IPS-18c (cell line): ENCODE measurements around the gene PTPRG.

Experiments used
- H3K4me3 ChIP-seq: 2 replicates; pipeline ENCODE4 v1.7.0; 2013; ENCODE audit warnings: low read depth, mild to moderate bottlenecking, low read length, moderate library complexity; ENCODE audit not compliant: insufficient read depth
- H3K9me3 ChIP-seq: one replicate; pipeline ENCODE4 v1.6.1; 2013; ENCODE audit warnings: mild to moderate bottlenecking, low read length, moderate library complexity; ENCODE audit not compliant: control insufficient read depth, insufficient read depth

Gene PTPRG

DNA sequence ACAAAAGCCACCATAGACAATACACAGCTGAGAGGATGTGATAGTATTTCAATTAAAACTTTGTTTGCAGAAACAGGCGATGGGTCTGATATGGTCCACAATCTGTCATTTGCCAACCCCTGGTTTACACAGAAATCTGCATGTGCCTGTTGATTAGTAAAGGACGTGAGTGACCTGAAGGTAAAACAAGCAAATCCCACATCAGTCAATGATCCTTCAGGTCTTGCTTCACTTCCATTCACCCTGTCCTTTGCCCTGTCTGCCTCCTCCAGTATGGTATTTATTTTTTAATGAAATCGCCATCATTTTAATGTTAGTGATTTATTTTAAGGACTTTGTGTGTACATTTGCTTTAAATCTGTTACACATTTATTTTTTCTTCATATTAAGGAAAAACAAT is 645.8 kb downstream of the PTPRG start:
- H3K9me3 ChIP-seq: no peaks in the 10 kb centered on the region
- H3K4me3 ChIP-seq: no peak overlapping the region

DNA sequence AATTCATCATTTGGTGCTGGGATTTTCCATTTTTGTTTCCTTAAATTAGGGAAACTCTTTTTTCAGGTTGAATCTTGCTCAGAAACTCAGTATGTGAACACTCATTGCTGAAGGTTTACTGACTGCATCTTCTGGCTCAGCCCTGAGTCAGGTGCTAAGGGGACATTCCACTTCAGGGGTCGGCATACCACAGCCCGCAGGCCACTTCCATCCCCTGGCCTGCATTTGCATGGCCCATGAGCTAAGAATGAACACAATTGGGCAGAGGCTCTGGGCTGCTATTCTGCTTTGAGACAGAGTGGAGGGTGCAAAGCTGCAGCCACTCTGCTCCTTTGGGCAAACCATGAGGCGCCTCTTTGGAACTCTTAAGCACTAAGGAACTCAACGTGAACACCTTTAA is 647.0 kb downstream of the PTPRG start:
- Histone ChIP-seq H3K9me3 (no peaks in the 10 kb centered on the region), H3K4me3 (no peak overlapping the region)

DNA sequence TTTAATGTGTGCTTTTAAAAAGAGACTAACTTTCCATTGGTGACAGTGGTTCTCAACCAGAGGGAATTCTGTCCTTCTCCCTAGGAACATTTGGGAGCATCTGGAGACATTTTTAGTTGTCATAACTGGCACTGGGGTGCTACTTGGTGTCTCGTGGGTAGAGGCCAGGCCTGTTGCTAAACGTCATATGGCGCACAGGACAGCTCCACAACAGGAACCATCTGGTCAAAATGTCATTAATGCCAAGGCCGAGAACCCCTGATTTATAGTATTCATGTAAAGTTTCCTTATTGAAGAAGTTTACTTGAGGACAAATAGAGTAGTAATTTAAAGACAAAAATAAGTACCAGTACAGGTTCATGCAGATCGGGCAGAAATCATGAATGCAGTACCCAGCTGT is 647.7 kb downstream of the PTPRG start:
- Histone ChIP-seq H3K4me3 (no peak overlapping the region), H3K9me3 (no peaks in the 10 kb centered on the region)

DNA sequence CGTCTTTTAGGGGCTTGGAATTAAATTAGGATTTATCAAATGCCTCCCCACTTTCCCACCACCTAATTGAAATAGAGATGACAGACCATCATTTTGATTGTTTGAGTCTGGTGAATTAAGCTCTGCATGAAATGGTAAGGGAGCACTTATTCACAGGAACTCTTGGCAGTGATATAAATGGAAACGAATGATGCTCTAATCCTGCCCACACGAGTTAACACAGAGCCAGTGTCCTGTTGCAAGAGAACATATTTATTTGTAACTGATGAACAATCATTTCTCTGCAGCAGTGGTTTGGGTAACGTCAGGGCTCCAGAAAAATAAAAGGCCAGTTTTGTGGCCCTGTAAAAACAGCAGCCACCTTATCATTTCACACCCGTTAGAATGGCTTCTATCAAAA is 648.6 kb downstream of the PTPRG start:
- H3K4me3 ChIP-seq: no peak overlapping the region
- no peaks in the 10 kb centered on the region for H3K9me3 ChIP-seq

DNA sequence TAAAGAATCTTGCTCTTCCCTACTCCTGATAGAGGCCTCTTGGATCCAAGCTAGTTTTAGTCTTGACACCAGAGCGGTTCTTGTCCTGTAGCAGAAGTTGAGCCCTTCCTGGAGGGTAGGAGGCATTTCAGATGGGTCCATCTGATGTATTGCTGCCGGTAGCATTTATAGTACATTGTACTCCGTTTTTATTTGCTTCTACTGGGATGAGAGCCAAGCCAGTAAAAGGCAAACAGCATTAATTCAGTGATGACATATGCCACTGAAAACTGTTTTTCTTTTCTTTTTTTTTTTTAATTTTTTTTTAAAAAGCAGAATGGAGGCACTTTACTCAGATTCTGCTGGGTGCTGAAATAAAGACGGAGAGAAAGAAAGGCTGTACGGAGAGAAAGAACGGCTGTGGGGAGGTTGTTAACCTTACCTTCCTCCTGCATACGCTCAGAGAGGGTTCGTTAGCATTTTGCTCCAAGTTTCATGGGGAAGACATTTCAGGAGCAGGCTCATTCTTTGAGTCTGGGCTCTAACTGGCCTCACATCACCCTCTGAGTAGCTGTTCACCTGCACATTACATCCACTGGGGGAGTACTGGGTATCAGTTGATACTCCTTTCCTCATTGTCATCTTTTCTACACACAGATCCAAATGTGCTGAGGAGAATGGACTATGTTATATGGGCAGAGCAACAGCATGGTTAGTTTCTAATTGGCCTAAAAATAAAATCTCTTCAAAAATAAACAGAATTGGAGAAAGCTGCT is 650.5 kb downstream of the PTPRG start:
- no peaks in the 10 kb centered on the region for H3K9me3 ChIP-seq
- H3K4me3 ChIP-seq: no peak overlapping the region

DNA sequence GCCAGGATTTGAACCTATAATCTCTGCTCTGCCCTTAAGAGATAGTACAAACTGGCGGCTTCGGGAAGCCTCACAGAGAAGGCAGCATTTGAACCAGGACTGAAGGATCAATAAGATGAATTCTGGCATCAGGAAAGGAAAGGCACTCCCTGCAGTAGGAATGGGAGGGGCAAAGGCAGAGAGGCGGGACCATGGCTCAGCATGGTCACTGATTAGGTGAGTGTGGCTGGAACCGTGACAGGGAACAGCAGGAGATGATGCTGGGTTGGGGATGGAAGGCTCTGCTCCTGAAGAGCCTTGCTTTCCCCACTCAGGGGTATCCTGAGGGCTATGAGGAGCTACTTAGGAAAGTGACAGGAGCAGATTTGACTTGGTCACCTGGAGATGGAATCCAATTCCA is 653.5 kb downstream of the PTPRG start:
- Histone ChIP-seq H3K9me3 (no peaks in the 10 kb centered on the region), H3K4me3 (no peak overlapping the region)

DNA sequence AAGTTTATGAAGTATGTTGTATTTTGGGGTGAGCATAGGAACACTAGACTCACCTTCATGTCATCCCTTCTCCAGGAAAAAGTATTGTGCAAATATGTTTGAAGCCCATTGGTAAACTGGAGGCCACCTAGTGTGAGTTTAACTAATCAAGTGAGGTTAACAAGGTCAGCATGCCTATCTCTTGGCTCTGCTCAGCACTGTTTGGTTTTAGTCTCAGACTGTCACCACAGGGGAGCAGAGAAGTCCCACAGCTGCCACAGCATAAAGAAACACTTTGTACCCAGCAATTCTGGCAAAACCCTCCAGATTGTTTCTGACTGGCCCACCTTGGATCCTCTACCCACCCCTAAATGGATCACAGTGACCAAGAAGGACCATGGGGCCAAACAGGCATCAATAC is 659.2 kb downstream of the PTPRG start:
- Histone ChIP-seq H3K9me3 (no peaks in the 10 kb centered on the region), H3K4me3 (no peak overlapping the region)

DNA sequence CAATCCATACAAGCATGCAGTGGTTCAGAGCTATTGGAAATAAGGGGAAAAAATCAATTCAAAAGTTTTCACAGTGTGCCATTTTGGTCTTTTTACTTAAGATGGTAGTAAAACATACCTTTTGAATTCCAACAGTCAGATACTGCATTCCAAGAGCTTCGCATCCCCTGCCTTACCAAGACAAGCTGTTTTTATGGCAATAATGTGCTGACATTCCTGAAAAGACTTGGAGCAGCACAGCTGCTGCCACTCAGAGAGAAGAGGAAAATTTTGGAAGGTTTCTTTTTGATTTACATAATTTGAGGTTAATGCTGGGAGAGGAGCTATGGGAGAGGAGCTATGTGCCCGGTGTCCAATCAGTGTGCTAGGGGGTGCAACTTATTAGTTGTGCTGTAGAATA is 663.7 kb downstream of the PTPRG start:
- no peaks in the 10 kb centered on the region for H3K9me3 ChIP-seq

DNA sequence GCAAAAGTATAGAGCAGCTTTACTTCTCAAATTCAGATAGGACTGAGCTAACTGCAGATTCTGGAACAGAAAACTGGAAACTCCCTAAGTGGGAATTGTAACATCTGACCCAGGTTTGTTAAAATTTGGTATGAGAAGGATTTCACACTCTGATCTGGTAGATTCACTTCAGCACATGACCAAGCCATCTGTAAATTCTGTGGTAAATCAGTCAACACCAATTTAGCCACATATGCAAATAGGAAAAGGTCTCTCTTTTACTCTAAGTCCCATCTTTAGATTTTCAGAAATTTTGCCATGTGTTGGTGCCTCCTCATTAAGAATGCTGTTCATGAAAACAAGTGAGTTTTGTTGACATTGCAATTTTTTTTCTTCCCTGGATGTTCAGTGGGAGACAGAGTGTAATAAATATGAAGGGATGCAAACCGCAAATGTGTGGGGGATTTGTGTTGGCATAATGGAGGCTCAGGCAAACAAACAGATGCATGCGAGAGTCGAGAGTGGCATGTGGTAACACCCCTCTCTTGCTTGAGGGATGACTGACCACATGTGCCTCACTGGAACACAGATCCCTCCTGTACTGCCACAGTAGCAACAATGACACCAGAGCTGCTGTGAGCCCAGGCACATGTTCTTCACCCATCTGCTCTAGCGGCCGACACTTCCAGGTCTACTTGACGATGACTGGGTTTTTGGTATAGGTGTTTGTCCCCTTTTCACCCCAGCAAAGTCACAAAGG is 665.4 kb downstream of the PTPRG start:
- Histone ChIP-seq H3K4me3 (no peak overlapping the region), H3K9me3 (no peaks in the 10 kb centered on the region)

More for the DNA sequence above, 663.7 kb downstream of the PTPRG start:
- H3K4me3 ChIP-seq: no peak overlapping the region

DNA sequence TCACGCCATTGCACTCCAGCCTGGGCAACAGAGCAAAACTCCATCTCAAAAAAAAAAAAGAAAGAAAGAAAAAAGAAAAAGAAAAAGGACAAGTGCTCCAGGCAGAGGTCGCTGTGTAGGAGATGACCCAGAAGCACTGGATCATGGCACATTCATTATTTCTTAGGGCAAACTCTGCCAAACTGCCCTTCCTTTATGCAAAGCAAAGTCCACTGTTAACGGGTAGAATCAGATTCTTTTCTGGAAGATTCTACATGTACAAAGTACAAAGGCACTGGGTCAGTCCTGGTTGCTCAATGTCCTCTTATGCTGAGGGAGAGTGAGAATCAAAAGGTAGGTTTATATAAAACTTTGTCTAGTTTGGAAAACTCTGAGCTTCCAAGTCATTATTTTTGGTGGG is 667.1 kb downstream of the PTPRG start:
- no peaks in the 10 kb centered on the region for H3K9me3 ChIP-seq
- H3K4me3 ChIP-seq: no peak overlapping the region

DNA sequence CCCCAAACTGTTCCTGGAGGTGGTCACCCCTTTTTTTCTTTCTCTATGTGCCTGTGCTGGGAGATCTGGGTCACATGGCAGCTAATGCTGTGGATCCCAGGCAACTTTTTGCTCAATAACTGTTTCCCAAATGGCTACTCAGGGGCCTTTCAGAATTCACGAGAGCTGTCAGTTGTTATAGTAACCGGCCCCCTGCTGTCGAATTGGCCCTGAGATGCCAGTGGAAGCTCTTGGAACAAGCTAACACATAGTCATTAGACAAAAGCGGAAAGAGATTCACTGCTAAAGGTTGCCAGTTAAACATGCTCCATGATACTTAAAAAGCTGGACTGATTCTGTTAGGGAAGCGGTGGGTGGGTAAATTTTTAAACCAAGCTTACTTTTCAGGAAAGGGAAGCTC is 667.8 kb downstream of the PTPRG start:
- Histone ChIP-seq H3K9me3 (no peaks in the 10 kb centered on the region), H3K4me3 (no peak overlapping the region)

DNA sequence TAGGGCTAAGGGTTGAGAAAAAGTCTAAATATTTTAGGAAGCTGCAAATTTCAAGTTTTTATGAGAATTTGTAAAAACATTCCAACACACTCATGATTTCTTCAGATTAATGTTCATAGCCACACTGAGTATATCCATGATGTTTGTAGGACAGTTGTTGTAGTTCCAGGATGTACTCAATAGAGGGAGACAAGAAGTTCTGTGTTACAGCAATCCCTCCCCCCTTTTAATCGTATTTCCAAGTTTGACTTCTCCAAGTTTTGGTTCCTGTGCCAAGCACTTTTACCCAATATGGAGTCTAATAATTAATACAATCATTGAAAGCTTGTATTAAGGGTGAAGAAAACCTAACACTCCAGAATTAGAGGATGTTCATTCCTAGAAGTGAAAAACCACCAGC is 668.5 kb downstream of the PTPRG start:
- H3K9me3 ChIP-seq: no peaks in the 10 kb centered on the region
- no peak overlapping the region for H3K4me3 ChIP-seq

DNA sequence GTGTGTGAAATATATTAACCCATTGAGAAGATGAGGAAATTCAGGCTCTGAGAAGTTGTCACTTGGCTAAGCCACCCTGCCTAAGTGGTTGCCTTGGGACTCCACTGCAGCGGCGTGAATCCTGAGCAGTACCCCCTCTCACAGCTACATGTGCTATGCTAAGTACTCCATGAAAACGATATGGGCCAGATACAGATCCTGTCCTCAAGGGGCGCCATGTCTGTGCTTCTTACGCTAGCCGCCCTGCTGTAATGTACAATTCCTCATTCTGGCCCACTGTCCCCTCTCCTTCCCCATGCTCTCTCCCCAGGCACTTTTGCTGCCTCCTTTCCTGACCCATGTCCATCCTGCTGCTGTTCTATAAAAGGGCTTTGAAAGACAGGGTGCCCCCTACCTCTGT is 671.7 kb downstream of the PTPRG start:
- no peaks in the 10 kb centered on the region for H3K9me3 ChIP-seq

DNA sequence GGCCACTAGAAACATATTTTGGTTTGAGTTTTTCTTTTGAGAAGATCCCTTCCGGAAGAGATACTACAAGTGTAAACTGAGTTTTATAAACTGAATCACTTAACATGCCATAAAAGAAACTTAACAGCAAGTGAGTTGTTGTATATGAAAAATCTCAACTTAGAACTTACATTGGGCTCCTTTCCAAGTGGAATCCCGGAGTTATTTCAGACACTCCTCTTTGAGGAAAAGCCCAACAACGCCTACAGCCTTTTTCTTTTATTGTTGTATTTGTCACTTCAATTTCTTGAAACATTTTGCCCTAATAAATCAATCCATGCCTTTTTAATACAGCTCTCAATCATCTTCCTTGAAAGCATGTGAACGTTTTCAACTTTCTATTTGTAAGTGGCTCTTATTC is 674.6 kb downstream of the PTPRG start:
- no peaks in the 10 kb centered on the region for H3K9me3 ChIP-seq
- no peak overlapping the region for H3K4me3 ChIP-seq

More for the DNA sequence above, 671.7 kb downstream of the PTPRG start:
- no peak overlapping the region for H3K4me3 ChIP-seq

DNA sequence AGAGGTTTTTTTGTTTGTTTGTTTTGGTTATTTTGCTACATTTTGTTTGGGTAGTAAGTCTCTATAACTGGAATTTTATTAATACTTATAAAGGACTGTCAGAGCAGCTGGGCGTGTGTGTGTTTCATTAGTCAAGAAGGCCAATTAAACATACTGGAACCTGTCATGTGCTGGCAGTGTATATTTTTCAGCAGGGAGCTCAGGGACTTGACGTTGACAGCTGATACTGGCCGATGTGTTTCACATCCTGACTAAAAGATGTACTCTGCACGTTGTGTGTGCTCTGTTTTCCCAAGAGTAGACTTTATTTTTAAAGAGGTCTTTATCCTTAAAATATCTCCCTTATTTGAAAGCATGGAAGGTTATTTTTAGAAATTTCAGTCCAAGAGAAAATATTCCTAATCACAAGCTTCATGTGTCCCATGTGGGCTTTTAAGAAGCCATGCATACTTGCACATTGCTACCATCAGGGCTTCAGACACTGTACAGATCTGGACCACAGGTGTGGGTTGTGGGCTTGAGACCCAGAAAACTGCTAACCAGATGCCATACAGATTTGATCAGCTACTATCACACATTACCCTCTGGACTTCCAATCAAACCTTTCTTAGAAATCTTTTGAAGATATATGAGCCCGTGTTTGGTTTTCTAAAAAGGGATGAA is 676.0 kb downstream of the PTPRG start:
- Histone ChIP-seq H3K4me3 (no peak overlapping the region), H3K9me3 (no peaks in the 10 kb centered on the region)

DNA sequence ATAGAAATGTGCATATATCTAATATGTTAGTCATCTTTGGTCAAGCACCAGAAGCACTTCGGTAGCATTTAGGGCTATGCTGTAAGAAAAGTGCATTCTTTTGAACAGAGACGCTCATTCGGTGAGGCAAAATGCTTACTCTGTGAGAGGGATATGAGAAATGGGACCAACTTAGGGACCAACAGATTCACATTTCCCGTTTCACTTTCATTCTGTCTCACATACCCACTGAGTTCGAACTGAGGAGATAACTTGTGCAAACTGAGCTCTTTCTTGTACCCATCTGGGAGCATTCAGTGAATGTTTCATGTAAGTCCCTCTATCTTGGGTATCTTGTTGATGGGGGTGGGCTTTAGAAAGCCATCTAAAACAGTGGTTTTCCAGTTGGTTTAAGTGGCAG is 676.6 kb downstream of the PTPRG start:
- H3K4me3 ChIP-seq: no peak overlapping the region
- no peaks in the 10 kb centered on the region for H3K9me3 ChIP-seq

DNA sequence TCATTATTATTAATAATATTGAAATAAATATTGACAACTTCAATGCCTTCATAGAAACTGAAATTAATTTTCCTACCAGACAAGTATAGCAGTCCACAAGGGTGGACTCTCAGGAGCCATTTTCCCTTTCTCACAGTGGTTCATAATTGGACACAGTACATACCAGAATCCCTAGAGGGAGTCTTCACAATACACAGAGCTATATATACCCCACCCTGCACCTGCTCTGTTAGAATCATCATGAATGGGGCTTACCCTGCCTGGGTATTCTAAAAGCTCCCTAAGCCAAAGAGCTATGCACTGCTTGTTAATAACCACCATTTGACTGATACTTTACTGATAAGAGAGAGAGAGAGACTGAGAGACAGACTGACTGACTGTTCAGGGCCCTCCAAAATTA is 677.1 kb downstream of the PTPRG start:
- Histone ChIP-seq H3K9me3 (no peaks in the 10 kb centered on the region), H3K4me3 (no peak overlapping the region)

DNA sequence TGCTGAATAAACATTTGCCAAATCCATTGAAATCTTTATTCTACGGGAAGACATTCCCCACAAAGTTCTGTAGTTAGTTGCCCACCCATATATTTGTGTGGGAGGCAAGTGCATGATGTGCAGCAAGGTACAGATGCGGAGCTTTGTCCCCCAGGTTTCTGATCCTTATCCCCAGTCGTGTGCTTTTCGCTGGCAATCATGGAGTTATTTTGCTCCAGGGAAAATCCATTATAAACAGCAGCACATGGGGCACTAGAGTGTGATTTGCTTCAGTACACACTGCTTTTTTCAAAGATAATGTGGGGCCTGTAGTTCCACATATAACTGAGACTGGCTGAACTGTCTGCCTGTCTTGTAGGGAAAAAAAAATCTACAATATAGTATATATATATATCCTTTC is 679.9 kb downstream of the PTPRG start:
- Histone ChIP-seq H3K9me3 (no peaks in the 10 kb centered on the region), H3K4me3 (no peak overlapping the region)
